Measurements from ENCODE around the gene TFDP3.

DNA sequence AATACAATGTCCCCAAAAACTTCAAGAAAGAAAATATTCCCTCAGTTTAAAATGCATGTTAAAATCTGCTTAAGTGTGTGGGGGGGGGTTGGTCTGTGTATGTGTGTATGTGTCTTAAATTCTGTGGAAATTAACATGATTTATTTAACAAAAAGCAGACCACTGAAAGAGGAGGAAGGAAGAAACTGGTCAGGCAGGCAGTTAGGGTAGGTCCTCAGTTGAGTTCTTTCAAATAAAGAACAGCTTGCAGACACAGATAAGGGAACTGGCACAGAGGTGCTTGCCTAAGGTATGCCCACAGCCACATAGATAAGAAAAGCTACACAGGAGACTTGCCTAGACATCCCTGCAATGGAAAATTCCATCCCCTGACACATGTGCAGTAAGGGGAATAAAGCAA, 28.8 kb upstream of the TFDP3 start:
- no peak for TF ChIP-seq POLR2A (IDR thresholded peaks at IDR 0.05)
- TF ChIP-seq, protein P1, sequence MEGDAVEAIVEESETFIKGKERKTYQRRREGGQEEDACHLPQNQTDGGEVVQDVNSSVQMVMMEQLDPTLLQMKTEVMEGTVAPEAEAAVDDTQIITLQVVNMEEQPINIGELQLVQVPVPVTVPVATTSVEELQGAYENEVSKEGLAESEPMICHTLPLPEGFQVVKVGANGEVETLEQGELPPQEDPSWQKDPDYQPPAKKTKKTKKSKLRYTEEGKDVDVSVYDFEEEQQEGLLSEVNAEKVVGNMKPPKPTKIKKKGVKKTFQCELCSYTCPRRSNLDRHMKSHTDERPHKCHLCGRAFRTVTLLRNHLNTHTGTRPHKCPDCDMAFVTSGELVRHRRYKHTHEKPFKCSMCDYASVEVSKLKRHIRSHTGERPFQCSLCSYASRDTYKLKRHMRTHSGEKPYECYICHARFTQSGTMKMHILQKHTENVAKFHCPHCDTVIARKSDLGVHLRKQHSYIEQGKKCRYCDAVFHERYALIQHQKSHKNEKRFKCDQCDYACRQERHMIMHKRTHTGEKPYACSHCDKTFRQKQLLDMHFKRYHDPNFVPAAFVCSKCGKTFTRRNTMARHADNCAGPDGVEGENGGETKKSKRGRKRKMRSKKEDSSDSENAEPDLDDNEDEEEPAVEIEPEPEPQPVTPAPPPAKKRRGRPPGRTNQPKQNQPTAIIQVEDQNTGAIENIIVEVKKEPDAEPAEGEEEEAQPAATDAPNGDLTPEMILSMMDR (IDR thresholded peaks at IDR 0.05): no peak
